SK-N-SH (cell line): Measurements from ENCODE around the gene CSRP1. TPM values are rescaled to one million over a fixed set of nuclear protein-coding genes. Genes with fewer than 3 reads are reported as not detected.

Experiments
- CTCF ChIA-PET: fragments of 300-600, 350-600 bp; formaldehyde crosslinking; extraction: SDS; loops from one replicate; lab custom pipeline; 2021; lab: Yijun Ruan, JAX
- POLR2A ChIA-PET: fragments of 350-600 bp; sonication (Branson Sonifier 250); formaldehyde crosslinking; extraction: SDS; loops from one replicate; lab custom pipeline; 2020; ENCODE audit warnings: antibody characterized with exemption, inconsistent platforms; lab: Yijun Ruan, JAX
- DNase-seq: peaks from one replicate; pipeline ENCODE4 v3.0.0; 2012
- H2AFZ ChIP-seq: fragments of 200-600 bp; sonication (generic); 2 replicates; pipeline ENCODE4 v1.8.1; 2016; ENCODE audit warnings: antibody characterized with exemption, mild to moderate bottlenecking, low read depth
- H3F3A ChIP-seq: fragments of 200-600 bp; sonication (generic); replicated peaks from 2 replicates; pipeline ENCODE3; 2016; ENCODE audit warnings: antibody characterized with exemption, mild to moderate bottlenecking; ENCODE audit not compliant: insufficient read depth
- H3K27ac ChIP-seq, 2 experiments: fragments of 200-500 bp in 1 of 2; fragments of 200-600 bp in 1 of 2; sonication (Bioruptor generic) in 1 of 2; sonication (generic), shearing (Covaris generic) in 1 of 2; 2 replicates each; pipeline versions ENCODE4 v1.5.1 to v1.6.1; 2014 to 2016; ENCODE audit warnings: low read depth in 2 of 2, inconsistent platforms in 1 of 2, low read length in 1 of 2, mild to moderate bottlenecking in 1 of 2, mixed read lengths in 1 of 2
- H3K27me3 ChIP-seq: fragments of 200-600 bp; sonication (generic), shearing (Covaris generic); 2 replicates; pipeline ENCODE4 v1.6.1; 2016; ENCODE audit warnings: mixed run types; ENCODE audit not compliant: insufficient read depth
- H3K36me3 ChIP-seq, 2 experiments: fragments of 200-500 bp in 1 of 2; fragments of 200-600 bp in 1 of 2; sonication (Bioruptor generic) in 1 of 2; sonication (generic) in 1 of 2; replicated peaks in 1 of 2; 2 replicates each; pipeline versions ENCODE3 to v1.5.1; 2014 to 2016; ENCODE audit warnings: low read length in 1 of 2, mild to moderate bottlenecking in 1 of 2; ENCODE audit not compliant: insufficient read depth in 2 of 2, control insufficient read depth in 1 of 2
- H3K4me1 ChIP-seq, 2 experiments: fragments of 200-500 bp in 1 of 2; fragments of 200-600 bp in 1 of 2; sonication (Bioruptor generic) in 1 of 2; sonication (generic), shearing (Covaris generic) in 1 of 2; 2 replicates each; pipeline versions ENCODE4 v1.5.1 to v1.6.1; 2014 to 2016; ENCODE audit warnings: low read depth in 1 of 2, low read length in 1 of 2, mixed run types in 1 of 2; ENCODE audit not compliant: insufficient read depth in 2 of 2, control insufficient read depth in 1 of 2
- H3K4me2 ChIP-seq: fragments of 200-600 bp; sonication (generic), shearing (Covaris generic); 2 replicates; pipeline ENCODE4 v1.6.1; 2017; ENCODE audit warnings: mixed run types
- H3K4me3 ChIP-seq, 2 experiments: fragments of 200-500 bp in 1 of 2; fragments of 200-600 bp in 1 of 2; sonication (Bioruptor generic) in 1 of 2; sonication (generic), shearing (Covaris generic) in 1 of 2; 2 replicates each; pipeline versions ENCODE4 v1.5.1 to v1.8.1; 2014 to 2016; ENCODE audit warnings: low read depth in 2 of 2, inconsistent platforms in 1 of 2, low read length in 1 of 2, mild to moderate bottlenecking in 1 of 2, mixed read lengths in 1 of 2, moderate library complexity in 1 of 2
- H3K79me2 ChIP-seq: fragments of 200-600 bp; sonication (generic); 2 replicates; pipeline ENCODE4 v1.8.1; 2017; ENCODE audit warnings: mild to moderate bottlenecking; ENCODE audit not compliant: insufficient read depth
- H3K9ac ChIP-seq: fragments of 200-600 bp; sonication (generic); 2 replicates; pipeline ENCODE4 v1.6.1; 2017; ENCODE audit warnings: mixed run types
- H3K9me2 ChIP-seq: fragments of 200-600 bp; sonication (generic); 2 replicates; pipeline ENCODE4 v1.6.1; 2017; ENCODE audit warnings: mixed run types
- H3K9me3 ChIP-seq: fragments of 200-600 bp; sonication (generic); 2 replicates; pipeline ENCODE4 v1.6.1; 2017; ENCODE audit warnings: mixed run types, mild to moderate bottlenecking, moderate library complexity
- H4K20me1 ChIP-seq: fragments of 200-600 bp; sonication (generic); 2 replicates; pipeline ENCODE4 v1.6.1; 2017; ENCODE audit warnings: mild to moderate bottlenecking, mixed run types; ENCODE audit not compliant: insufficient read depth
- CHD2 ChIP-seq: fragments of 150-350 bp; IDR thresholded peaks from 2 replicates; pipeline ENCODE4 v1.6.1; 2018; ENCODE audit warnings: low read length; ENCODE audit not compliant: partially characterized antibody
- CTCF ChIP-seq: fragments of 200-600 bp; sonication (generic); IDR thresholded peaks from 2 replicates; pipeline ENCODE4 v1.6.1; 2017; ENCODE audit warnings: antibody characterized with exemption, mild to moderate bottlenecking, moderate library complexity
- EP300 ChIP-seq, 2 experiments: IDR thresholded peaks; 2 replicates each; pipeline versions ENCODE4 v1.4.0 to v1.6.1; 2012; ENCODE audit warnings: borderline replicate concordance in 1 of 2, low read depth in 1 of 2, low read length in 1 of 2
- EZH2phosphoT487 ChIP-seq: fragments of 200-600 bp; sonication (generic); IDR thresholded peaks from 2 replicates; pipeline ENCODE4 v1.6.1; 2017; ENCODE audit warnings: low read depth, mixed run types, mild to moderate bottlenecking, antibody characterized with exemption, moderate library complexity, borderline replicate concordance
- FOSL2 ChIP-seq: IDR thresholded peaks from 2 replicates; pipeline ENCODE4 v1.4.0; 2012; ENCODE audit warnings: low read depth, mild to moderate bottlenecking, moderate library complexity, borderline replicate concordance
- FOXJ3 ChIP-seq: sonication (generic); formaldehyde crosslinking; IDR thresholded peaks from 2 replicates; pipeline ENCODE4 v1.5.1; 2020; ENCODE audit warnings: mild to moderate bottlenecking, missing genetic modification reagents
- FOXM1 ChIP-seq: IDR thresholded peaks from 2 replicates; pipeline ENCODE4 v1.4.0; 2012; ENCODE audit warnings: low read depth, mild to moderate bottlenecking
- GABPA ChIP-seq: IDR thresholded peaks from 2 replicates; pipeline ENCODE4 v1.4.0; 2012; ENCODE audit warnings: low read depth, mild to moderate bottlenecking
- GATA2 ChIP-seq: sonication (generic); formaldehyde crosslinking; IDR thresholded peaks from 2 replicates; pipeline ENCODE4 v1.5.0; 2020; ENCODE audit warnings: mild to moderate bottlenecking, missing genetic modification reagents
- MEF2A ChIP-seq: IDR thresholded peaks from 2 replicates; pipeline ENCODE4 v1.4.0; 2012; ENCODE audit warnings: low read depth, borderline replicate concordance
- MXI1 ChIP-seq: IDR thresholded peaks from 2 replicates; pipeline ENCODE4 v1.6.1; 2012; ENCODE audit warnings: mild to moderate bottlenecking, low read depth, low read length, improper control_type of control experiment
- NFIC ChIP-seq: IDR thresholded peaks from 2 replicates; pipeline ENCODE4 v1.4.0; 2012; ENCODE audit warnings: borderline replicate concordance
- NRF1 ChIP-seq: IDR thresholded peaks from 2 replicates; pipeline ENCODE4 v1.6.1; 2012; ENCODE audit warnings: low read depth, mild to moderate bottlenecking, low read length
- POLR2AphosphoS5 ChIP-seq: IDR thresholded peaks from 2 replicates; pipeline ENCODE4 v1.6.1; 2012; ENCODE audit warnings: low read depth, low read length
- RAD21 ChIP-seq: IDR thresholded peaks from 2 replicates; pipeline ENCODE4 v1.6.1; 2012; ENCODE audit warnings: mild to moderate bottlenecking, low read length
- RCOR1 ChIP-seq: fragments of 150-350 bp; IDR thresholded peaks from 2 replicates; pipeline ENCODE4 v1.6.1; 2017; ENCODE audit warnings: antibody characterized with exemption, low read length
- REST ChIP-seq: IDR thresholded peaks from 2 replicates; pipeline ENCODE4 v1.6.1; 2012; ENCODE audit warnings: mild to moderate bottlenecking, low read depth, low read length, moderate library complexity
- SMC3 ChIP-seq: IDR thresholded peaks from 2 replicates; pipeline ENCODE4 v1.6.1; 2012; ENCODE audit warnings: low read depth, low read length, improper control_type of control experiment
- TAF1 ChIP-seq: IDR thresholded peaks from 2 replicates; pipeline ENCODE4 v1.6.1; 2012; ENCODE audit warnings: low read depth, mild to moderate bottlenecking, low read length, moderate library complexity, borderline replicate concordance
- TCF12 ChIP-seq: IDR thresholded peaks from 2 replicates; pipeline ENCODE4 v1.4.0; 2012
- TEAD4 ChIP-seq: IDR thresholded peaks from 2 replicates; pipeline ENCODE4 v1.4.0; 2012; ENCODE audit warnings: mild to moderate bottlenecking, borderline replicate concordance; ENCODE audit not compliant: insufficient read depth
- USF1 ChIP-seq: IDR thresholded peaks from 2 replicates; pipeline ENCODE4 v1.4.0; 2012; ENCODE audit warnings: low read depth, borderline replicate concordance
- ZBTB33 ChIP-seq: IDR thresholded peaks from 2 replicates; pipeline ENCODE4 v1.4.0; 2012; ENCODE audit warnings: low read depth, borderline replicate concordance
- WGBS: methylation state at CpG from one replicate; pipeline ENCODE4 v1.1.6; 2017; ENCODE audit warnings: low lambda C conversion rate; 5-methylcytosine and 5-hydroxymethylcytosine counted together
- polyA plus RNA-seq, 3 experiments: library from polyadenylated mRNA; depleted of rRNA; stranded (reverse); fragments of >200 nt; gene quantifications; 2 replicates each; pipeline ENCODE4 v1.2.3, GENCODE V29; 2012

The CSRP1 gene
- polyA plus RNA-seq, 1 of the 3 experiments (the other 2 are of a cell fraction), result 373 TPM

- CTCF ChIA-PET, result interaction anchor here (1.0 to 31.9 kb wide), 4 partner anchors 10 to 289 kb away, joined by 3 to 860 read pairs (median 54); no protein-coding TSS in a partner anchor
- no peaks in the 10 kb centered on the region for H3K36me3 ChIP-seq
- POLR2A ChIA-PET, result interaction anchor here (1.8 kb wide), 1 partner anchor 35 kb away, joined by 6 read pairs; the partner anchor contains the start of gene PHLDA3
- H3K4me2 ChIP-seq, result peak overlapping the region; percentile 72
- H3K79me2 ChIP-seq, result peaks cover 85% of the 10 kb centered on the region
- DNase-seq, result no peak
- no peak overlapping the region for H2AFZ ChIP-seq
- H3K27me3 ChIP-seq, result no peaks in the 10 kb centered on the region
- H3K9me3 ChIP-seq, result no peaks in the 10 kb centered on the region
- H3F3A ChIP-seq, result peaks cover 14% of the 10 kb centered on the region
- 23% methylated on average over 13 of the region's 13 CpGs for WGBS
- H3K27ac ChIP-seq, result peak overlapping the region; percentile 78 to 93; a peak in 3 of 4 replicates
- 0 out of 4 replicates have a peak overlapping the region, but pooled peaks of 1 of the 2 experiments have one; percentile 3 for H3K4me3 ChIP-seq
- H3K9me2 ChIP-seq, result no peaks in the 10 kb centered on the region
- H3K9ac ChIP-seq, result peak overlapping the region; percentile 59; the same call in 1 of the 2 replicates
- H3K4me1 ChIP-seq, result peaks cover 33 to 35% of the 10 kb centered on the region in 2 experiments; a peak in 3 of 4 replicates
- H4K20me1 ChIP-seq, result peaks cover 11% of the 10 kb centered on the region; the same call in 1 of the 2 replicates
- no peak for TF ChIP-seq RAD21
- TF ChIP-seq EZH2phosphoT487, result no peak
- no peak for TF ChIP-seq NRF1
- TF ChIP-seq FOXJ3 (CRISPR knock-in tag), result no peak
- no peak for TF ChIP-seq RCOR1
- TF ChIP-seq TCF12, result peak; percentile 70
- TF ChIP-seq MXI1, result no peak
- peak; percentile 64; the same call in 1 of the 2 replicates for TF ChIP-seq POLR2AphosphoS5
- TF ChIP-seq GABPA, result no peak
- peak in 1 of 2 experiments; percentile 71; a peak in 1 of 4 replicates for TF ChIP-seq EP300 (IDR thresholded peaks at IDR 0.05; ENCODE audit: borderline replicate concordance in 1 of 2, low read depth in 1 of 2, low read length in 1 of 2)
- no peak for TF ChIP-seq SMC3
- TF ChIP-seq GATA2, result no peak
- no peak for TF ChIP-seq REST
- TF ChIP-seq TAF1, result no peak
- no peak for TF ChIP-seq USF1
- no peak for TF ChIP-seq FOXM1
- no peak for TF ChIP-seq CTCF
- TF ChIP-seq MEF2A, result no peak
- peak; percentile 67; the same call in 1 of the 2 replicates for TF ChIP-seq TEAD4
- peak; percentile 22; the same call in 1 of the 2 replicates for TF ChIP-seq NFIC
- TF ChIP-seq FOSL2, result peak; percentile 65; the same call in 1 of the 2 replicates
- no peak for TF ChIP-seq CHD2
- TF ChIP-seq ZBTB33, result no peak
Measured at GRCh38 chr1:201503397-201504176, 3.3 kb downstream of the CSRP1 start.
